ENCODE results near the gene NCAPG. TPM values are rescaled to one million over a fixed set of nuclear protein-coding genes. Genes with fewer than 3 reads are reported as not detected.

NCAPG gene
- total RNA-seq, 2 experiments from 2014 or later = 93.8 to 102 TPM

DNA sequence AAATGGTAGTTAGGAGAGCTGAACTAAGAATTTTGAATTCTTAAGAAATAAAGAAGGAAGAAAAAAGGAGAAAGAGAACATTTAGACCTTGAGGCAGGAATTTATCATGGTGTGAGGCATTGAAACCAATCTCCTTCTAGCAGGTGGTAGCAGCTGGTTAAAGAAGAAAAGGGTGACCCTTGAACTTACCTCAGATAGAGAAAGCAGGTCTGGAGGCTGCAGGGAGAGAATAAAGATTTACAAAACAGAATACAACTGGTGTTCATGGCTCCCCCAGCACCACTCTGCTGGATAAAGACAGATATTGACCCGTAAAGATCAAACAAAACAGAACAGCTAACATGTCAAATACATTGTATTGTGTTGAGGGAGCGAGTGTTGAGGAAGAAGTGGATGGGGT, 56.0 kb downstream of the NCAPG start:
- Mint-ChIP-seq H3K27ac (no peak overlapping the region), H3K9me3 (peaks cover 11% of the 10 kb centered on the region), H3K4me1 (no peaks in the 10 kb centered on the region), H3K36me3 (ENCODE audit: low read depth) (no peaks in the 10 kb centered on the region), H3K27me3 (no peaks in the 10 kb centered on the region), H3K4me3 (no peak overlapping the region)
- POLR2A ChIA-PET = no interaction called here
- DNase-seq = no peak
- CTCF ChIA-PET = interaction anchor here (0.5 to 0.6 kb wide), 2 partner anchors 123 to 153 kb away, joined by 4 read pairs; no protein-coding TSS in a partner anchor

DNA sequence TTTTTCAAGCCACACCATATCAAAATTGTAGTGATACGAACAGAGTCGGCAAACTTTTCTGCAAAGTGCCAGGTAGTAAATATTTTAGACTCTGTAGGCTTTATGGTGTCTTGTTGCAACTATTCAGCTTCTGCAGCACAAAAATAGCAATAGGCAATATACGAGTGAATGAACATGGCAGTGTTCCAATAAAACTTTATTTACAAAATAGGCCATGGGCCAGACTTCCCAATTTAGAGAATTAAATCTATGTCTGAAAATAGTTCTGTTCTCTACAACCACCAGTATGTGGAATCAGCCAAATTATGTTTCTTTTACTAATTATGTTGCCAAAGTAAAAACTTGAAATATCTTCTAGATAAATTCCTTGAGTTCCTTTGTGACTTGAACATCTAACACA, 56.5 kb downstream of the NCAPG start:
- ChIA-PET POLR2A (no interaction called here), CTCF (interaction anchor here (0.5 kb wide), 1 partner anchor 153 kb away, joined by 4 read pairs; no protein-coding TSS in a partner anchor)
- Mint-ChIP-seq H3K4me3 (no peak overlapping the region), H3K9me3 (peaks cover 6% of the 10 kb centered on the region), H3K27ac (no peak overlapping the region), H3K4me1 (no peaks in the 10 kb centered on the region), H3K36me3 (ENCODE audit: low read depth) (no peaks in the 10 kb centered on the region), H3K27me3 (no peaks in the 10 kb centered on the region)
- DNase-seq = no peak

DNA sequence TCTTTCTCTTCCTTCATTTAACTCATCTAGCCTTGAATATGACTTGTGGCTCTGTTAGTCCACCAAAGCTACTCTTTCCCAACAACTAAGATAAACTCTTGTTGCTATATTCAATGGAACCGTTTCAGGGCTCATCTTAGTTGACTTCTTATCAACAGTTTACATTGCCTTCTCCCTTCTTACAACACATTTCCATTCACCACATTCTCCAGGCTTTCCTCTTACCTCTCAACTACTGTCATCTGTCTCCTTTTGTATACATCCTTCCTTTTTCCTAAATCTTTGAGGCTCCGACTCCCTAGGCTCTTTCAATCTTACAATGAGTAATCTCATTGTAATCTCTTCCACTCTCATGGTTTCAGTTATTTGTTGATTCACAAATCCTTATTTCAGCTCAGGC, 58.5 kb downstream of the NCAPG start:
- ChIA-PET POLR2A (interaction anchor here (0.6 kb wide), 1 partner anchor 247 kb away, joined by 3 read pairs; no protein-coding TSS in a partner anchor), CTCF (no interaction called here)
- DNase-seq = no peak
- Mint-ChIP-seq H3K27ac (no peak overlapping the region), H3K4me3 (no peak overlapping the region), H3K9me3 (no peaks in the 10 kb centered on the region), H3K4me1 (no peaks in the 10 kb centered on the region), H3K36me3 (ENCODE audit: low read depth) (no peaks in the 10 kb centered on the region), H3K27me3 (no peaks in the 10 kb centered on the region)

DNA sequence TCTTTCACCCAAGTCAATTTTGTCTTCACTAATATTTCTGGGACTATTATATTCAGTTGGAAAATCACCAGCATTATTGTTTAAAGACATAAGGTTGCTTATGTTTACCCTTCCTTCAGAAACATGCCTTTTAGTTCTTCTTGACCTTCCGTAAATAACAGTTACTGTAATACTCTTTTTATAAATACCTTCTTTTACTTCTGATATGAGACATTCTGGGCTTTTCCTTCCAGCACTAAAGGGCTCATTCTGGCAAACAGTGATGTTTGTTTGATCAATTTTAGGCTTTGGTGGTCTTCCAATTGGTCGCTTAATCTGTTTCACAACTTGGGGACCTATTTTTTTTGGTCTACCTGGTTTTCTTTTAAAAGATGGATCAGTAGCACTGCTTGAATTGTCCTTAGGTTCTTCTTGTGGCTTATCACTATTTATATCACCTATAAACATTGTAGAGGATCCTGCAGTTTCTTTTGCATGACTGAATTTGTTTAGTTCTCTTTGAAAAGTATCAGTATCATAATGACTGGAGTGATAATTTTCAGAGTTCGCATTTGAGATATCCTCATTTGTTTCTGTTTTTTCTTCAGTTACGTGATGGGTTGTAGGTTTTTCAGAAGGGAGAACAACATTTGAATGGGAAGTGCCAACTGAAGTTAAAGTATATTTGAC, 64.8 kb downstream of the NCAPG start:
- no peaks in the 10 kb centered on the region for H3K4me1 Mint-ChIP-seq
- ChIA-PET CTCF (no interaction called here), POLR2A (no interaction called here)
- no peak for DNase-seq
- no peaks in the 10 kb centered on the region for H3K9me3 Mint-ChIP-seq
- H3K36me3 Mint-ChIP-seq (ENCODE audit: low read depth) = no peaks in the 10 kb centered on the region
- H3K4me3 Mint-ChIP-seq = no peak overlapping the region
- no peak overlapping the region for H3K27ac Mint-ChIP-seq
- no peaks in the 10 kb centered on the region for H3K27me3 Mint-ChIP-seq

DNA sequence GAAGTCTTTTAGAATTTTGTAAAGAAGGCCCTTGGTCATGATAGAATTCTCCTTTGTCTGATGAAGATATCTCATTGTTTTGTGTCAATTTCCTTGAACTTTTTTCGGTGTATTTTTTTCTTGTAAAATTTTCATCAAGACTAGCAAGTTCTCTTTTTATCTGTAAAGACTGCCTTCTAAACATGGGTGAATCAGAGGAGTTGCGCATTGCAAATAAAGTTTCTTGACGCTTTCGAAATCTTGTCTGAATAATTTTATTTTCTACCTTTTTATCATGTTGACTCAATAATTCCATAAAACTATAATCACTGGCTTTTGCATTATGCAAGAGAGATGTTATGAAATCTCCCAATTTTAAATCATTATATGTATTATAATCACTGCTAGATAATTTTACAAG, 66.2 kb downstream of the NCAPG start:
- no peak for DNase-seq
- H3K9me3 Mint-ChIP-seq = no peaks in the 10 kb centered on the region
- H3K27me3 Mint-ChIP-seq = no peaks in the 10 kb centered on the region
- ChIA-PET POLR2A (no interaction called here), CTCF (no interaction called here)
- no peak overlapping the region for H3K27ac Mint-ChIP-seq
- no peaks in the 10 kb centered on the region for H3K36me3 Mint-ChIP-seq (ENCODE audit: low read depth)
- no peak overlapping the region for H3K4me3 Mint-ChIP-seq
- H3K4me1 Mint-ChIP-seq = no peaks in the 10 kb centered on the region

DNA sequence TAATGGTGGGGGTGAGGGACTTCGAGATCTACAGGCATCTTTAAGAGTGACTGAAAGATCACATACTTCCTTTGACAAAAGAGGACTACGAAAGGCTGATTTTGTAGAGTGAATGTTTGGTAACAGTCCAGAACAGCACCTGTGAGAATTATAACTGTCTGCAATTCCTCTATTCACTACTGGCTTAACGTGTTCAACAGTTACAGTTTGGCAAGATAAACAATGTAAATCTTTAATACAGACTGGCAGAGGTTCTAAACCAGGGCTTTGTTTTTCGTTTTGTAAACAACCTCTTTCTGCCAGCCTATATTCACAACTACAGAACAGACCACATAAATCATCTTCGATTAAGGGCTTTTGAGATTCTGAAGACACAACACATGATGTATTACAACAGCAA, 66.9 kb downstream of the NCAPG start:
- Mint-ChIP-seq H3K27me3 (no peaks in the 10 kb centered on the region), H3K9me3 (no peaks in the 10 kb centered on the region), H3K4me3 (no peak overlapping the region), H3K36me3 (ENCODE audit: low read depth) (no peaks in the 10 kb centered on the region), H3K4me1 (no peaks in the 10 kb centered on the region), H3K27ac (no peak overlapping the region)
- POLR2A ChIA-PET = no interaction called here
- CTCF ChIA-PET = no interaction called here
- no peak for DNase-seq

GRCh38 chr4:17884063-17884462, 73.3 kb downstream of the NCAPG start:
- ChIA-PET CTCF (interaction anchor here (1.5 kb wide), 1 partner anchor 9 kb away, joined by 3 read pairs; no protein-coding TSS in a partner anchor), POLR2A (no interaction called here)
- DNase-seq = no peak
- Mint-ChIP-seq H3K4me1 (no peaks in the 10 kb centered on the region), H3K27me3 (no peaks in the 10 kb centered on the region), H3K4me3 (no peak overlapping the region), H3K27ac (no peak overlapping the region), H3K36me3 (ENCODE audit: low read depth) (no peaks in the 10 kb centered on the region), H3K9me3 (no peaks in the 10 kb centered on the region)

- no peaks in the 10 kb centered on the region for H3K36me3 Mint-ChIP-seq (ENCODE audit: low read depth)
- H3K27ac Mint-ChIP-seq = no peak overlapping the region
- H3K4me3 Mint-ChIP-seq = no peak overlapping the region
- no peak for DNase-seq
- H3K27me3 Mint-ChIP-seq = no peaks in the 10 kb centered on the region
- no peaks in the 10 kb centered on the region for H3K9me3 Mint-ChIP-seq
- no peaks in the 10 kb centered on the region for H3K4me1 Mint-ChIP-seq
- ChIA-PET CTCF (interaction anchor here (1.0 to 1.5 kb wide), 2 partner anchors 9 to 12 kb away, joined by 3 read pairs; no protein-coding TSS in a partner anchor), POLR2A (no interaction called here)
Observed at GRCh38 chr4:17884511-17884910, 73.7 kb downstream of the NCAPG start.

DNA sequence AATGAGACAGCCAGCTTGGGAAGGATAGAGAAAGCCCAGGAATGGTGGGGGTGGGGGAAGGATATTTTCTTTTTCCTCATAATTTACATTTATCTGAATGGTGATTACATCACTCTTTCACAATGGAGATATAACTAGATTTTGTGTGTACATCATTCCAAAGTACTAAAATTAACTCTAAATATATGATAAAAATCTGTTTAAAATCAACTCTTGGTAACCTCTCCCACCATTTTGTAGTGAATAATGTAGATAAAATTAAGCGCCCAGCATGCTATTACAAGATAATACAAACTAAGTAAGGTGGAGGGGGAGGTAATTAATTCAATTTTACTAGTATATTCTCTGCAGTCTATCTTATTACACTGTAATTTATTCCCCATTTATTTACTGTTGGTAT, 78.9 kb downstream of the NCAPG start:
- ChIA-PET CTCF (no interaction called here), POLR2A (no interaction called here)
- DNase-seq = no peak
- Mint-ChIP-seq H3K27me3 (no peaks in the 10 kb centered on the region), H3K4me1 (no peaks in the 10 kb centered on the region), H3K9me3 (no peaks in the 10 kb centered on the region), H3K4me3 (no peak overlapping the region), H3K36me3 (ENCODE audit: low read depth) (no peaks in the 10 kb centered on the region), H3K27ac (no peak overlapping the region)

DNA sequence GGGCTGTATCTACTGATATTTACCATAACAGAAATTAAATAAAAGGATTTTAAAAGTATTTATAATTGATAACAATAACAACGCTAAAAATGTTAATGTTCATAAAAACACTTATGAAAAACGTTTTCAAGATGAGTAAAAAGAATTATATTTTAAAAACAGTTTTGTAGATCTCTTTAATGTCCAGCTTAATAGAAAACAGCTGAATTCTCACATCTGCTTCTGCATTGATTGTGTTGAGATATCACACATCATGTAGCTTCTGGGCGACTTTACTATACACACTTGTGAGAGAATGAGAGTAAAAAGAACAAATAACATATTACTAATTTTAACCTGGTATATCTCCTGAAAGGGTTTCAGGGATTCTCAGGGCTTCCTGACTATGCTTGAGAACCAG, 83.6 kb downstream of the NCAPG start:
- no peaks in the 10 kb centered on the region for H3K9me3 Mint-ChIP-seq
- H3K4me3 Mint-ChIP-seq = no peak overlapping the region

More for the DNA sequence above, 83.6 kb downstream of the NCAPG start:
- H3K27me3 Mint-ChIP-seq = no peaks in the 10 kb centered on the region
- no peak for DNase-seq
- no peaks in the 10 kb centered on the region for H3K4me1 Mint-ChIP-seq
- H3K36me3 Mint-ChIP-seq (ENCODE audit: low read depth) = no peaks in the 10 kb centered on the region
- POLR2A ChIA-PET = no interaction called here
- no peak overlapping the region for H3K27ac Mint-ChIP-seq
- CTCF ChIA-PET = no interaction called here

Other genes with a start within 250 kb of the NCAPG start
- 100 to 1,000 TPM; 142 to 149 TPM for gene LAP3, start 233.8 kb upstream of the NCAPG start, total RNA-seq
- gene MED28, start 196.3 kb upstream of the NCAPG start, total RNA-seq = 10 to 100 TPM; 53.7 to 53.8 TPM
- not detected for gene FAM184B, start 29.4 kb upstream of the NCAPG start, total RNA-seq
- 10 to 100 TPM; 50.9 to 53.6 TPM for gene DCAF16, start 222 bp upstream of the NCAPG start, total RNA-seq
- gene LCORL, start 210.8 kb downstream of the NCAPG start, total RNA-seq = 1 to 10 TPM; 8.0 to 8.4 TPM

All from activated CD4-positive, alpha-beta T cell treated with anti-CD3 and anti-CD28 coated beads, Interleukin-2, amount 10 ng/mL, durations not matched to agents 7 days and 5 days (primary cell).